ENCODE data around the gene SMC1A.

SMC1A gene

GRCh38 chrX:53354669-53355068 is 67.8 kb downstream of the SMC1A start:
- TF ChIP-seq, protein P1, sequence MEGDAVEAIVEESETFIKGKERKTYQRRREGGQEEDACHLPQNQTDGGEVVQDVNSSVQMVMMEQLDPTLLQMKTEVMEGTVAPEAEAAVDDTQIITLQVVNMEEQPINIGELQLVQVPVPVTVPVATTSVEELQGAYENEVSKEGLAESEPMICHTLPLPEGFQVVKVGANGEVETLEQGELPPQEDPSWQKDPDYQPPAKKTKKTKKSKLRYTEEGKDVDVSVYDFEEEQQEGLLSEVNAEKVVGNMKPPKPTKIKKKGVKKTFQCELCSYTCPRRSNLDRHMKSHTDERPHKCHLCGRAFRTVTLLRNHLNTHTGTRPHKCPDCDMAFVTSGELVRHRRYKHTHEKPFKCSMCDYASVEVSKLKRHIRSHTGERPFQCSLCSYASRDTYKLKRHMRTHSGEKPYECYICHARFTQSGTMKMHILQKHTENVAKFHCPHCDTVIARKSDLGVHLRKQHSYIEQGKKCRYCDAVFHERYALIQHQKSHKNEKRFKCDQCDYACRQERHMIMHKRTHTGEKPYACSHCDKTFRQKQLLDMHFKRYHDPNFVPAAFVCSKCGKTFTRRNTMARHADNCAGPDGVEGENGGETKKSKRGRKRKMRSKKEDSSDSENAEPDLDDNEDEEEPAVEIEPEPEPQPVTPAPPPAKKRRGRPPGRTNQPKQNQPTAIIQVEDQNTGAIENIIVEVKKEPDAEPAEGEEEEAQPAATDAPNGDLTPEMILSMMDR (conservative IDR thresholded peaks at IDR 0.05; ENCODE audit: low read depth, low read length), result peak; percentile 22
- no peak overlapping the region for H3K4me3 ChIP-seq (ENCODE audit: low read depth, low read length)
- peak; percentile 18 for DNase-seq (ENCODE audit: low read depth)

- DNase-seq (ENCODE audit: low read depth), result no peak
- TF ChIP-seq, protein P1 (conservative IDR thresholded peaks at IDR 0.05; ENCODE audit: low read depth, low read length), result no peak
- H3K4me3 ChIP-seq (ENCODE audit: low read depth, low read length), result no peak overlapping the region
These were observed 74.5 kb downstream of the SMC1A start for GRCh38 chrX:53347948-53348347.

DNA sequence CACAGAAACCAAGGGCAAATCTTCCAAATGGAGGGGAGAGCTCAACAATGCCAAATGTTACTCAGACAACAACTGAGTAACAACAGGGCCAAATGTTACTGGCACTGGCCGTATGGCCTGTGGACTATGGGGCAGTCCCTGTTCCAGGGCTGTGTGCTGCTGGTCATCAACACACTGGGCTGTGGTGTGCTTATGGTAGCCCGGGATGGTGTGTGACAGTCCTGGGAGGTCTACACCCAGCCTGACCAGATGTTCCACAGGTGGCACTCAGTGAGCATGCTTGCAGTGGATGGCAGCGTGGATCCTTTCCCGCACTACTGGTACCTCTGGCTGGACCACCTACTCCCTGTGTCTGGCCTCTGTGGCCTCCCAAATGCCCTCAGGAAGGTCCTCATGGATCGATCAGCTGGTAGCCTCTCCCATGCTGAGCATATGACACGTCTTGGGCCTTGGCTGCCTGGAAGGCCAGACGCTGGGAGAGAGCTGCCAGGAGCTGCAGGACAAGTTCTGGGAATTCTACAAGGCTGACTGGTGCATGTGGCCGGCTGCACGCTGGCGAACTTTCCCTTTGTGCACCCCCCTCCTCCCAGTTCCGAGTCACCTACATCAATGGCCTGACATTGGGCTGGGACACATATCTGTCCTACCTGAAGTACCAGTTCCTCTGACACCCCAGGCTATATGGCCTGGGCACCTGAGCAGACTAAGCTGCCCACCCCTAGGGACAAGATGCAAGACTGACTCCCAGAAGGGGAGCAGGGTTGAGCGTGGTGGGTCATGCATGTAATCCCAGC is 81.4 kb downstream of the SMC1A start:
- TF ChIP-seq, protein P1 (conservative IDR thresholded peaks at IDR 0.05; ENCODE audit: low read depth, low read length), result no peak
- no peak overlapping the region for H3K4me3 ChIP-seq (ENCODE audit: low read depth, low read length)
- DNase-seq (ENCODE audit: low read depth), result no peak

- TF ChIP-seq, protein P1 (conservative IDR thresholded peaks at IDR 0.05; ENCODE audit: low read depth, low read length), result no peak
- DNase-seq (ENCODE audit: low read depth), result no peak
- H3K4me3 ChIP-seq (ENCODE audit: low read depth, low read length), result no peak overlapping the region
These were observed 85.4 kb downstream of the SMC1A start for GRCh38 chrX:53337101-53337500.

DNA sequence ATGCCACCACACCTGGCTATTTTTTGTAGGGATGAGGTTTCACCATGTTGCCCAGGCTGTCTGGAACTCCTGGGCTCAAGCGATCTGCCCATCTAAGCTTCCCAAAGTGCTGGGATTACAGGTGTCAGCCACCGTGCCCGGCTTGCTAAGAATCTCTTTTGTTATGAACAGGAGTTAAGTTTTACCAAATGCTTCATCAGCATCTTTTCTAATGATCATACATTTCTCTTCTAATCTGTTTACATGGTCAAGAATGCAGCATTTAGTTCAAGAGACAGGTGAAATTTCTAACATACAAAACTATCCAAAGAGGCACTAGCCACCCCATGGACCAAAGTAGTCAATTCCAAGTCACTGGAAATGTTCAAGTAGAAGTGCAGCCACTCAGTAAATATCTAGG is 88.6 kb downstream of the SMC1A start:
- no peak overlapping the region for H3K4me3 ChIP-seq (ENCODE audit: low read depth, low read length)
- TF ChIP-seq, protein P1 (conservative IDR thresholded peaks at IDR 0.05; ENCODE audit: low read depth, low read length), result no peak
- DNase-seq (ENCODE audit: low read depth), result no peak

DNA sequence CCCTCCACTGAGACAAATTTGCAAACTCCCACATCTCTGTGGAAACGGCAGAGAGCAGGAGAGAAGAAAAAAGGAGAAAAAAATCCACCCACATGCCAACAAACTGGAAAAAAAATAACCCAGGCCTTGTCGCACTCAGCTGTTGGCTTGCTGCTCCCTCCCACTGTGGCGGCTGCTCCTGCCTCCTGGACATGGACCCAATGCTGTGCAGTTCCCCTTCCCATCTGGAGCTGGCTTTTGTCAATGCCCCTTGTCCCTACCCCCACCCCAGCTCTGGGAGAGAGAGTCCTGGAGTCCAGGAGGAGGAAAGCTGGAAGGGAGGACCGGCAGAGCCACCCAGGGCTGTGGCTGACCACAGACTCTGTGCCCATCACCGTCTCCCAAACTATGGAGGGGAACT is 90.2 kb downstream of the SMC1A start:
- TF ChIP-seq, protein P1 (conservative IDR thresholded peaks at IDR 0.05; ENCODE audit: low read depth, low read length), result no peak
- no peak for DNase-seq (ENCODE audit: low read depth)
- H3K4me3 ChIP-seq (ENCODE audit: low read depth, low read length), result no peak overlapping the region

- TF ChIP-seq, protein P1 (conservative IDR thresholded peaks at IDR 0.05; ENCODE audit: low read depth, low read length), result no peak
- no peak for DNase-seq (ENCODE audit: low read depth)
- H3K4me3 ChIP-seq (ENCODE audit: low read depth, low read length), result no peak overlapping the region
These were observed 92.1 kb downstream of the SMC1A start for GRCh38 chrX:53330331-53330730.
